D721Med (cell line): ENCODE measurements around the gene GPATCH8.

Experiments used
- DNase-seq: peaks from one replicate; pipeline ENCODE4 v3.0.0; 2011; ENCODE audit warnings: low spot score; ENCODE audit not compliant: insufficient read length
- FAIRE-seq: peaks from 2 replicates; lab custom pipeline; 2011; peaks lifted over from hg19 to GRCh38; lab: Jason Lieb, UNC
- CTCF ChIP-seq: IDR thresholded peaks from 2 replicates; pipeline ENCODE4 v1.5.1; 2012; ENCODE audit warnings: mild to moderate bottlenecking, control low read depth; ENCODE audit not compliant: insufficient read depth; ENCODE audit errors: missing control alignments

Gene GPATCH8

GRCh38 chr17:44432254-44433157 lies 70.7 kb downstream of the GPATCH8 start:
- TF ChIP-seq CTCF = no peak
- FAIRE-seq (no peak), DNase-seq (no peak)

GRCh38 chr17:44424828-44425461 lies 78.3 kb downstream of the GPATCH8 start:
- no peak for TF ChIP-seq CTCF
- FAIRE-seq (no peak), DNase-seq (no peak)

DNA sequence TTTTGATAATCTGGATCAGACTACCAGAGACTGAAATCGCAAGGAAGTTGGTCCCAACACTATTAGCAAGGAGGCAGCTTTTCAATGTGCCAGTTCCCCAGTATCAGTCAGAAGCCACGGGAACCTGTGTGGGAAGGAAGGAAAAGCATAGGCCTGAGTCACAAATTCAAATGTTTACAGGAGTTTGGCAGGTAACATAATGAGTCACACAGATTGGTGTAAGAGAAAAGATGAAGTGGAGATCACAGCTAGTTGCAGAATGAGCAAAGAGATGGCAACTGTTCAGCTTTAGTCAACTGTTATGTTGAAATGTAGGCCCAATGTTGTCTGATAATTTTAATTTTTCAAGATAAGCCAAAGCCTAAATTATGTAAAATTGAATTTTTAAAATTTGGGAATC lies 85.7 kb downstream of the GPATCH8 start:
- FAIRE-seq = no peak
- no peak for DNase-seq
- TF ChIP-seq CTCF = no peak

- TF ChIP-seq CTCF = no peak
- FAIRE-seq (no peak), DNase-seq (no peak)
Observed at GRCh38 chr17:44416558-44417289, 86.5 kb downstream of the GPATCH8 start.

GRCh38 chr17:44414394-44415155 lies 88.6 kb downstream of the GPATCH8 start:
- TF ChIP-seq CTCF = no peak
- FAIRE-seq = no peak
- no peak for DNase-seq

GRCh38 chr17:44409309-44410028 lies 93.7 kb downstream of the GPATCH8 start:
- FAIRE-seq (no peak), DNase-seq (no peak)
- no peak for TF ChIP-seq CTCF
